AG04449 (cell line): ENCODE data around the gene TET1.
"Not testable (repeated sequence)": the region's sequence is repeated elsewhere in the genome, so short reads cannot be mapped to it uniquely, and the experiment has no call there.

ENCODE experiments used
- CTCF ChIA-PET: fragments of 350-600 bp; formaldehyde crosslinking; extraction: SDS; loops from one replicate; lab custom pipeline; 2021; ENCODE audit warnings: antibody characterized with exemption; lab: Yijun Ruan, JAX
- POLR2A ChIA-PET: fragments of 400-600, 350-600 bp; formaldehyde crosslinking; extraction: SDS; loops from one replicate; lab custom pipeline; 2020; ENCODE audit warnings: antibody characterized with exemption, inconsistent platforms; lab: Yijun Ruan, JAX
- DNase-seq: peaks from one replicate; pipeline ENCODE4 v3.0.0-alpha.2; 2010; ENCODE audit warnings: low read depth, low spot score
- H3K4me3 ChIP-seq: 2 replicates; pipeline ENCODE4 v1.5.1; 2011; ENCODE audit warnings: low read depth, mild to moderate bottlenecking, control low read depth, low read length
- CTCF ChIP-seq: IDR thresholded peaks from one replicate; pipeline ENCODE4 v1.5.1; 2011; ENCODE audit warnings: mild to moderate bottlenecking, moderate library complexity, low read length, control low read depth, inconsistent platforms; ENCODE audit not compliant: insufficient read depth; ENCODE audit errors: missing control alignments

Gene TET1

GRCh38 chr10:68696018-68696417 lies 135.9 kb downstream of the TET1 start:
- CTCF ChIA-PET = interaction anchor here (1.3 kb wide), 1 partner anchor 8 kb away, joined by 3 read pairs; no protein-coding TSS in a partner anchor

GRCh38 chr10:68697106-68697505 lies 137.0 kb downstream of the TET1 start:
- DNase-seq = no peak
- ChIA-PET CTCF (interaction anchor here (1.3 kb wide), 1 partner anchor 9 kb away, joined by 3 read pairs; no protein-coding TSS in a partner anchor), POLR2A (no interaction called here)
- no peak for TF ChIP-seq CTCF
- no peak overlapping the region for H3K4me3 ChIP-seq

More at GRCh38 chr10:68696018-68696417, 135.9 kb downstream of the TET1 start:
- POLR2A ChIA-PET = no interaction called here
- TF ChIP-seq CTCF = no peak
- no peak for DNase-seq
- no peak overlapping the region for H3K4me3 ChIP-seq

GRCh38 chr10:68700197-68700596 lies 140.1 kb downstream of the TET1 start:
- CTCF ChIA-PET = interaction anchor here (1.2 kb wide), 1 partner anchor 149 kb away, joined by 3 read pairs; no protein-coding TSS in a partner anchor
- no peak for TF ChIP-seq CTCF
- POLR2A ChIA-PET = no interaction called here

GRCh38 chr10:68705548-68705947 lies 145.4 kb downstream of the TET1 start:
- POLR2A ChIA-PET = no interaction called here
- H3K4me3 ChIP-seq = no peak overlapping the region
- DNase-seq = no peak
- CTCF ChIA-PET = no interaction called here
- no peak for TF ChIP-seq CTCF

More at GRCh38 chr10:68700197-68700596, 140.1 kb downstream of the TET1 start:
- DNase-seq = no peak
- H3K4me3 ChIP-seq = no peak overlapping the region

GRCh38 chr10:68708987-68709386 lies 148.8 kb downstream of the TET1 start:
- DNase-seq, CTCF ChIA-PET, H3K4me3 ChIP-seq, POLR2A ChIA-PET: not testable (repeated sequence)

GRCh38 chr10:68713065-68713464 lies 152.9 kb downstream of the TET1 start:
- DNase-seq, H3K4me3 ChIP-seq, POLR2A ChIA-PET, CTCF ChIA-PET: not testable (repeated sequence)

- ChIA-PET CTCF (no interaction called here), POLR2A (no interaction called here)
- H3K4me3 ChIP-seq = no peak overlapping the region
- no peak for DNase-seq
- TF ChIP-seq CTCF = no peak
Observed at GRCh38 chr10:68717435-68717834, 157.3 kb downstream of the TET1 start.
